Measurements from ENCODE around the gene WDPCP. TPM values are rescaled to one million over a fixed set of nuclear protein-coding genes. Genes with fewer than 3 reads are reported as not detected.
"Not testable (repeated sequence)": the region's sequence is repeated elsewhere in the genome, so short reads cannot be mapped to it uniquely, and the experiment has no call there.

WDPCP gene
- total RNA-seq, 1 experiment from 2014 or later, result 4.8 TPM

GRCh38 chr2:63122921-63123320 is 465.4 kb downstream of the WDPCP start:
- DNase-seq (ENCODE audit: low spot score), result no peak

- DNase-seq (ENCODE audit: low spot score), result no peak
Observed at GRCh38 chr2:63121055-63121834, 467.0 kb downstream of the WDPCP start.

- DNase-seq (ENCODE audit: low spot score), result no peak
Observed at GRCh38 chr2:63118821-63119220, 469.5 kb downstream of the WDPCP start.

- no peak for DNase-seq (ENCODE audit: low spot score)
Observed at GRCh38 chr2:63104482-63104881, 483.8 kb downstream of the WDPCP start.

- no peak for DNase-seq (ENCODE audit: low spot score)
Observed at GRCh38 chr2:63101954-63102353, 486.3 kb downstream of the WDPCP start.

GRCh38 chr2:63099032-63099431 is 489.2 kb downstream of the WDPCP start:
- DNase-seq (ENCODE audit: low spot score), result no peak

GRCh38 chr2:63096491-63096890 is 491.8 kb downstream of the WDPCP start:
- DNase-seq (ENCODE audit: low spot score), result no peak

- no peak for DNase-seq (ENCODE audit: low spot score)
Observed at GRCh38 chr2:63093502-63093901, 494.8 kb downstream of the WDPCP start.

GRCh38 chr2:63092857-63093256 is 495.4 kb downstream of the WDPCP start:
- DNase-seq (ENCODE audit: low spot score), result no peak

GRCh38 chr2:63092401-63092800 is 495.9 kb downstream of the WDPCP start:
- no peak for DNase-seq (ENCODE audit: low spot score)

GRCh38 chr2:63086687-63087086 is 501.6 kb downstream of the WDPCP start:
- no peak for DNase-seq (ENCODE audit: low spot score)

GRCh38 chr2:63081404-63081803 is 506.9 kb downstream of the WDPCP start:
- DNase-seq (ENCODE audit: low spot score), result no peak

GRCh38 chr2:63078852-63079606 is 509.2 kb downstream of the WDPCP start:
- DNase-seq (ENCODE audit: low spot score), result peak; percentile 59

- not testable (repeated sequence) for DNase-seq (ENCODE audit: low spot score)
Observed at GRCh38 chr2:63074399-63074798, 513.9 kb downstream of the WDPCP start.

GRCh38 chr2:63073994-63074393 is 514.3 kb downstream of the WDPCP start:
- DNase-seq (ENCODE audit: low spot score), result no peak

- no peak for DNase-seq (ENCODE audit: low spot score)
Observed at GRCh38 chr2:63071664-63072063, 516.6 kb downstream of the WDPCP start.

Small RNA genes lying within 50 kb of the gene (small RNA-seq; reads per million reads assigned to genes)
- not detected for gene RF00017

Other genes starting within 250 kb of the WDPCP start
- gene MDH1, start 486 bp upstream of the WDPCP start, total RNA-seq (2014; rRNA removed; shearing (Covaris generic)), result 93.7 and 94.2 TPM in 2 replicates